Endothelial cell of umbilical vein (primary cell): ENCODE data around the gene PCID2. TPM values are rescaled to one million over a fixed set of nuclear protein-coding genes. Genes with fewer than 3 reads are reported as not detected.

Experiments
- BruUV-seq: library from RNA; stranded (reverse); fragments of 400-500 nt; replicated peaks from 2 replicates; lab custom pipeline; 2021; lab: Mats Ljungman, UMichigan
- CTCF ChIA-PET: fragments of 300-600, 350-600 bp; sonication (Branson Sonifier 250); formaldehyde crosslinking; loops from one replicate; lab custom pipeline; 2021; ENCODE audit warnings: antibody characterized with exemption, inconsistent platforms; lab: Charles Lee
- POLR2A ChIA-PET: fragments of 300-600, 350-600 bp; sonication (Branson Sonifier 250); formaldehyde crosslinking; loops from one replicate; lab custom pipeline; 2021; ENCODE audit warnings: antibody characterized with exemption, inconsistent platforms; lab: Charles Lee
- DNase-seq: peaks from one replicate; pipeline ENCODE4 v3.0.0-alpha.2; 2011; ENCODE audit warnings: low read depth, low spot score
- FAIRE-seq: peaks from 2 replicates; lab custom pipeline; 2011; peaks lifted over from hg19 to GRCh38; lab: Jason Lieb, UNC
- H2AFZ ChIP-seq: 2 replicates; pipeline ENCODE4 v1.6.0; 2012; ENCODE audit warnings: low read depth, low read length, control low read depth, inconsistent platforms
- H3K27ac ChIP-seq: 2 replicates; pipeline ENCODE4 v1.5.1; 2011; ENCODE audit warnings: low read depth, mild to moderate bottlenecking, control low read depth, low read length, moderate library complexity; ENCODE audit not compliant: insufficient read depth
- H3K27me3 ChIP-seq, 2 experiments: 2 replicates each; pipeline versions ENCODE4 v1.6.0 to v1.6.1; 2011; ENCODE audit warnings: low read length in 2 of 2, mixed read lengths in 1 of 2; ENCODE audit not compliant: control insufficient read depth in 2 of 2, insufficient read depth in 2 of 2
- H3K36me3 ChIP-seq, 2 experiments: 2 replicates in 1 of 2; 3 replicates in 1 of 2; pipeline ENCODE4 v1.5.1; 2011; ENCODE audit warnings: low read length in 2 of 2, mild to moderate bottlenecking in 1 of 2, moderate library complexity in 1 of 2; ENCODE audit not compliant: control insufficient read depth in 2 of 2, insufficient read depth in 2 of 2; ENCODE audit errors: extremely low read depth in 1 of 2
- H3K4me1 ChIP-seq: 3 replicates; pipeline ENCODE4 v1.5.1; 2011; ENCODE audit warnings: mild to moderate bottlenecking, low read length; ENCODE audit not compliant: control insufficient read depth, insufficient read depth; ENCODE audit errors: extremely low read depth
- H3K4me2 ChIP-seq: 2 replicates; pipeline ENCODE4 v1.6.1; 2011; ENCODE audit warnings: low read length, control low read depth, mixed read lengths; ENCODE audit not compliant: insufficient read depth
- H3K4me3 ChIP-seq, 3 experiments: fragments of 200-600 bp in 1 of 3; sonication (generic), shearing (Covaris generic) in 1 of 3; replicated peaks in 1 of 3; 2 replicates each; pipeline ENCODE4 v1.5.1; 2011 to 2016; ENCODE audit warnings: control low read depth in 3 of 3, low read length in 3 of 3, mild to moderate bottlenecking in 2 of 3, inconsistent platforms in 1 of 3, low read depth in 1 of 3, moderate library complexity in 1 of 3; ENCODE audit not compliant: insufficient read depth in 1 of 3
- H3K79me2 ChIP-seq: 2 replicates; pipeline ENCODE4 v1.6.0; 2012; ENCODE audit warnings: low read length, inconsistent platforms; ENCODE audit not compliant: control insufficient read depth, insufficient read depth
- H3K9ac ChIP-seq: replicated peaks from 2 replicates; pipeline ENCODE3; 2011; ENCODE audit warnings: low read length, control low read depth; ENCODE audit not compliant: insufficient read depth; ENCODE audit errors: extremely low read depth
- H3K9me1 ChIP-seq: replicated peaks from 3 replicates; pipeline ENCODE4 v1.6.0; 2011; ENCODE audit warnings: mild to moderate bottlenecking, low read length; ENCODE audit not compliant: control insufficient read depth, insufficient read depth; ENCODE audit errors: extremely low read depth
- H3K9me3 ChIP-seq: replicated peaks from 2 replicates; pipeline ENCODE4 v1.5.1; 2012; ENCODE audit warnings: low read length, inconsistent platforms; ENCODE audit not compliant: control insufficient read depth, insufficient read depth
- H4K20me1 ChIP-seq: replicated peaks from 2 replicates; pipeline ENCODE3; 2011; ENCODE audit warnings: mild to moderate bottlenecking, low read length; ENCODE audit not compliant: control insufficient read depth, insufficient read depth; ENCODE audit errors: extremely low read depth
- EZH2 ChIP-seq: IDR thresholded peaks from 2 replicates; pipeline ENCODE4 v1.6.1; 2012; ENCODE audit warnings: borderline replicate concordance, low read depth, mild to moderate bottlenecking, moderate library complexity, low read length, inconsistent platforms; ENCODE audit not compliant: severe bottlenecking
- FOS ChIP-seq: IDR thresholded peaks from 2 replicates; pipeline ENCODE4 v1.6.1; 2011; ENCODE audit warnings: mild to moderate bottlenecking, low read length, moderate library complexity, borderline replicate concordance; ENCODE audit not compliant: insufficient read depth
- GATA2 ChIP-seq: IDR thresholded peaks from 2 replicates; pipeline ENCODE4 v1.7.0; 2011; ENCODE audit warnings: low read depth, mild to moderate bottlenecking, moderate library complexity, mixed read lengths, low read length; ENCODE audit not compliant: insufficient read length, insufficient read depth
- JUN ChIP-seq: IDR thresholded peaks from 2 replicates; pipeline ENCODE4 v1.6.1; 2011; ENCODE audit warnings: borderline replicate concordance, low read depth; ENCODE audit not compliant: insufficient read length, insufficient read depth
- MAX ChIP-seq: IDR thresholded peaks from 2 replicates; pipeline ENCODE4 v1.6.1; 2011; ENCODE audit not compliant: insufficient read depth, insufficient read length
- MYC ChIP-seq: IDR thresholded peaks from one replicate; pipeline ENCODE4 v1.6.1; 2011; ENCODE audit warnings: mild to moderate bottlenecking, low read depth, low read length
- POLR2A ChIP-seq: IDR thresholded peaks from 2 replicates; pipeline ENCODE4 v1.6.1; 2012; ENCODE audit warnings: low read depth, mild to moderate bottlenecking, control low read depth, low read length
- POLR2AphosphoS5 ChIP-seq: IDR thresholded peaks from 2 replicates; pipeline ENCODE4 v1.6.1; 2012; ENCODE audit warnings: low read depth, mild to moderate bottlenecking, control low read depth, low read length, moderate library complexity; ENCODE audit not compliant: insufficient read depth
- dilution Hi-C: fragments of 300-500 bp; cut with MboI; formaldehyde crosslinking; loops from one replicate; pipeline ENCODE4 v1.15.0; 2019; ENCODE audit warnings: low sequenced_read_pairs; ENCODE audit not compliant: extremely low pct_ligation_motif_present
- intact Hi-C: fragments of 100-400 bp; cut with micrococcal nuclease; formaldehyde crosslinking; loops from one replicate; pipeline ENCODE4 v1.10.0; 2022
- polyA plus RNA-seq, 4 experiments: library from polyadenylated mRNA; depleted of rRNA in 3 of 4; stranded (reverse) in 3 of 4; unstranded in 1 of 4; fragments of >200 nt; gene quantifications; 2 replicates each; pipeline versions ENCODE4 v1.2.1 to v1.2.3, GENCODE V29; 2011 to 2012; ENCODE audit warnings: missing spikeins in 1 of 4
- total RNA-seq: library from RNA; stranded (reverse); gene quantifications from 2 replicates; pipeline ENCODE4 v1.2.3, GENCODE V29; 2021
- TF ChIP-seq, protein P1 (sequence below), 2 donors: IDR thresholded peaks; 1 replicate in 1 of 2; 2 replicates in 1 of 2; pipeline ENCODE4 v1.5.1; 2011; ENCODE audit warnings: low read length in 2 of 2, mild to moderate bottlenecking in 2 of 2, moderate library complexity in 2 of 2, control low read depth in 1 of 2, inconsistent platforms in 1 of 2, low read depth in 1 of 2; ENCODE audit not compliant: insufficient read depth in 1 of 2; ENCODE audit errors: extremely low read depth in 1 of 2

Gene PCID2
- total and polyA plus RNA-seq, 2 donors (not counting 3 experiments of a cell fraction or from before 2014, with no cell fraction given), result 52.1 to 55.6 TPM

DNA sequence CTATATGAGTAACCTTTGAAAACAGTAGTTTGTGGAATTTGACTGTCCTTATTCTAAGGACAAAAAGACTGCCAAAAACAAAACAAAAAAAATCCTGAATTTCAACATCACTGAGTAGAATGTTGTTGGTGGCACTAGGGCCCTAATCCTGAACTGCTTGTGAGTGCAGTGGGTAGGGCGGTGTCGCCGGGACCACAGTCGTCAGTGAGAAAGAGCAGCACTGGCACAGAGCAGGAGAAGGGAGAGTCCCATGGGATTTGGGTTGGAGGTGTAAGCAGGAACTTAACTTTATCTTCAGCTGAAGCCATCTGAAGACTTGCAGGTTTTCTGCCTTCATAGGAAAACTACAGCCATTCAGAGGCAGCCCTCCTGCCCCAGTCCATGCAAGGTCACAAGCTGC, 5.6 kb downstream of the PCID2 start:
- dilution Hi-C loops (no loop called here), intact Hi-C loops (no loop called here)
- Histone ChIP-seq H3K27ac (no peak overlapping the region), H3K4me2 (no peak overlapping the region), H2AFZ (no peak overlapping the region), H3K4me1 (peaks cover 11% of the 10 kb centered on the region), H3K9me3 (no peaks in the 10 kb centered on the region), H3K36me3 (peaks cover 5 to 7% of the 10 kb centered on the region in 2 experiments), H3K4me3 (no peak overlapping the region), H4K20me1 (no peaks in the 10 kb centered on the region), H3K9ac (no peak overlapping the region), H3K79me2 (peaks cover 78% of the 10 kb centered on the region), H3K27me3 (no peaks in the 10 kb centered on the region), H3K9me1 (no peaks in the 10 kb centered on the region)
- TF ChIP-seq MYC (no peak), EZH2 (no peak)
- no TSS peak for BruUV-seq
- CTCF ChIA-PET, result no interaction called here
- DNase-seq (no peak), FAIRE-seq (no peak)
- POLR2A ChIA-PET, result no interaction called here

DNA sequence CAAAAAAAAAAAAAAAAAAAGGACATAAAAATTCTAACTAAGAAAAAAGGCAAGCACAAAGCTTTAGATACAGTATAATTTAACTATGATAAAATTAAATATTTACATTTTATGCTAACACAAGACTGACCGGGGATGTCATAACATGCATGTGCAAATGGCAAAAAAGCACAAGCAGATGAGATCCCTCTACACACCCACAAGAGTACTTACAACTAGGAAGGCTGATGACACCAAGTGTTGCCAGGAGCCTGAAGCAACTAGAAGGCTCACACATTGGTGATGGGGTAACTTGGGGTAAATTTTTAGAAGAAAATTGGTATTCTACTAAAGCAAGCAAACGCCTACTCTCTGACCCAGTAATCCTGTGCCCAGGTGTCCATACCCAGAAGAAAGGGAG, 6.7 kb downstream of the PCID2 start:
- no peak overlapping the region for H3K9ac ChIP-seq
- POLR2A ChIA-PET, result no interaction called here
- no peak for TF ChIP-seq JUN
- no peak for TF ChIP-seq GATA2
- TF ChIP-seq MYC, result no peak
- TF ChIP-seq, protein P1, sequence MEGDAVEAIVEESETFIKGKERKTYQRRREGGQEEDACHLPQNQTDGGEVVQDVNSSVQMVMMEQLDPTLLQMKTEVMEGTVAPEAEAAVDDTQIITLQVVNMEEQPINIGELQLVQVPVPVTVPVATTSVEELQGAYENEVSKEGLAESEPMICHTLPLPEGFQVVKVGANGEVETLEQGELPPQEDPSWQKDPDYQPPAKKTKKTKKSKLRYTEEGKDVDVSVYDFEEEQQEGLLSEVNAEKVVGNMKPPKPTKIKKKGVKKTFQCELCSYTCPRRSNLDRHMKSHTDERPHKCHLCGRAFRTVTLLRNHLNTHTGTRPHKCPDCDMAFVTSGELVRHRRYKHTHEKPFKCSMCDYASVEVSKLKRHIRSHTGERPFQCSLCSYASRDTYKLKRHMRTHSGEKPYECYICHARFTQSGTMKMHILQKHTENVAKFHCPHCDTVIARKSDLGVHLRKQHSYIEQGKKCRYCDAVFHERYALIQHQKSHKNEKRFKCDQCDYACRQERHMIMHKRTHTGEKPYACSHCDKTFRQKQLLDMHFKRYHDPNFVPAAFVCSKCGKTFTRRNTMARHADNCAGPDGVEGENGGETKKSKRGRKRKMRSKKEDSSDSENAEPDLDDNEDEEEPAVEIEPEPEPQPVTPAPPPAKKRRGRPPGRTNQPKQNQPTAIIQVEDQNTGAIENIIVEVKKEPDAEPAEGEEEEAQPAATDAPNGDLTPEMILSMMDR (IDR thresholded peaks at IDR 0.05; ENCODE audit: extremely low read depth in 1 of 2, insufficient read depth in 1 of 2, low read depth in 1 of 2, low read length in 2 of 2), result no peak
- TF ChIP-seq FOS, result no peak
- TF ChIP-seq POLR2A, result no peak
- no peak for TF ChIP-seq POLR2AphosphoS5
- no peak for TF ChIP-seq MAX
- no peak for TF ChIP-seq EZH2
- H4K20me1 ChIP-seq, result no peaks in the 10 kb centered on the region
- peaks cover 13% of the 10 kb centered on the region in 2 experiments for H3K36me3 ChIP-seq
- DNase-seq (no peak), FAIRE-seq (no peak)
- no peak overlapping the region for H3K27ac ChIP-seq
- peaks cover 67% of the 10 kb centered on the region for H3K79me2 ChIP-seq
- CTCF ChIA-PET, result no interaction called here
- H3K4me1 ChIP-seq, result peaks cover 2% of the 10 kb centered on the region
- H2AFZ ChIP-seq, result no peak overlapping the region
- dilution Hi-C loops, result no loop called here
- no peaks in the 10 kb centered on the region for H3K9me1 ChIP-seq
- H3K4me2 ChIP-seq, result no peak overlapping the region
- H3K9me3 ChIP-seq, result no peaks in the 10 kb centered on the region
- intact Hi-C loops, result no loop called here
- no peak overlapping the region for H3K4me3 ChIP-seq
- no TSS peak for BruUV-seq
- H3K27me3 ChIP-seq, result no peaks in the 10 kb centered on the region
